ENCODE measurements around the gene MLH3.
"Not testable (repeated sequence)": the region's sequence is repeated elsewhere in the genome, so short reads cannot be mapped to it uniquely, and the experiment has no call there.

MLH3 gene

GRCh38 chr14:75050852-75051555 is at the start of gene MLH3:
TSS of gene MLH3 (minus strand) at chr14:75051467. CDS start at chr14:75049655, 1,812 bp downstream.
- peak; percentile 81 for DNase-seq (ENCODE audit: low spot score)

- no peak for DNase-seq (ENCODE audit: low spot score)
Measured at GRCh38 chr14:75098682-75099081, 47.4 kb upstream of the MLH3 start.

- no peak for DNase-seq (ENCODE audit: low spot score)
Measured at GRCh38 chr14:75098212-75098611, 46.9 kb upstream of the MLH3 start.

GRCh38 chr14:75096959-75097358 is 45.7 kb upstream of the MLH3 start:
- DNase-seq (ENCODE audit: low spot score), result no peak

- no peak for DNase-seq (ENCODE audit: low spot score)
Measured at GRCh38 chr14:75095690-75096089, 44.4 kb upstream of the MLH3 start.

GRCh38 chr14:75094896-75095295 is 43.6 kb upstream of the MLH3 start:
- no peak for DNase-seq (ENCODE audit: low spot score)

GRCh38 chr14:75092698-75093097 is 41.4 kb upstream of the MLH3 start:
- DNase-seq (ENCODE audit: low spot score), result no peak

GRCh38 chr14:75091251-75091650 is 40.0 kb upstream of the MLH3 start:
- DNase-seq (ENCODE audit: low spot score), result no peak

- DNase-seq (ENCODE audit: low spot score), result no peak
Measured at GRCh38 chr14:75090353-75090752, 39.1 kb upstream of the MLH3 start.

- peak; percentile 63 for DNase-seq (ENCODE audit: low spot score)
Measured at GRCh38 chr14:75088566-75089373, 37.5 kb upstream of the MLH3 start.

- no peak for DNase-seq (ENCODE audit: low spot score)
Measured at GRCh38 chr14:75088153-75088552, 36.9 kb upstream of the MLH3 start.

GRCh38 chr14:75084513-75084912 is 33.2 kb upstream of the MLH3 start:
- no peak for DNase-seq (ENCODE audit: low spot score)

- DNase-seq (ENCODE audit: low spot score), result no peak
Measured at GRCh38 chr14:75083271-75083670, 32.0 kb upstream of the MLH3 start.

GRCh38 chr14:75081660-75082229 is 30.5 kb upstream of the MLH3 start:
- DNase-seq (ENCODE audit: low spot score), result no peak

- DNase-seq (ENCODE audit: low spot score), result no peak
Measured at GRCh38 chr14:75079521-75079920, 28.3 kb upstream of the MLH3 start.

GRCh38 chr14:75077794-75078193 is 26.5 kb upstream of the MLH3 start:
- DNase-seq (ENCODE audit: low spot score), result no peak

GRCh38 chr14:75070383-75070782 is 19.1 kb upstream of the MLH3 start:
- DNase-seq (ENCODE audit: low spot score), result no peak

- no peak for DNase-seq (ENCODE audit: low spot score)
Measured at GRCh38 chr14:75069811-75070145, 18.5 kb upstream of the MLH3 start.

- DNase-seq (ENCODE audit: low spot score), result peak; percentile 84
Measured at GRCh38 chr14:75069121-75069810, 18.0 kb upstream of the MLH3 start, which contains the start of gene ZC2HC1C. TSS of gene ZC2HC1C (plus strand) at chr14:75069641. CDS start at chr14:75070574, 933 bp downstream.

GRCh38 chr14:75068294-75069120 is 17.2 kb upstream of the MLH3 start:
- no peak for DNase-seq (ENCODE audit: low spot score)

- not testable (repeated sequence) for DNase-seq (ENCODE audit: low spot score)
Measured at GRCh38 chr14:75067765-75068164, 16.5 kb upstream of the MLH3 start.

GRCh38 chr14:75067212-75067611 is 15.9 kb upstream of the MLH3 start:
- DNase-seq (ENCODE audit: low spot score), result peak; percentile 50

Data from COLO829 (cell line).